Measurements from ENCODE around the gene KLHDC3. TPM values are rescaled to one million over a fixed set of nuclear protein-coding genes. Genes with fewer than 3 reads are reported as not detected.

The KLHDC3 gene
- total and polyA plus RNA-seq, 2 donors (not counting 1 experiment from before 2014, with no cell fraction given): 47.4 to 50.7 TPM

GRCh38 chr6:42984924-42985475, 29.0 kb upstream of the KLHDC3 start:
- ChIA-PET CTCF (interaction anchor here (0.6 to 1.8 kb wide), 4 partner anchors 52 to 357 kb away, joined by 3 to 8 read pairs (median 4); partner anchors contain the start of gene CNPY3), POLR2A (interaction anchor here (0.9 to 2.2 kb wide), 6 partner anchors 14 to 189 kb away, joined by 3 to 36 read pairs (median 3); partner anchors contain the start of genes CNPY3, KLHDC3, MEA1 and RPL7L1)
- DNase-seq (peak; percentile 40), ATAC-seq (ENCODE audit: low read depth) (no peak)
- Histone ChIP-seq H3K79me2 (ENCODE audit: control insufficient read depth, insufficient read depth, low read length) (peaks cover 62% of the 10 kb centered on the region), H3K4me2 (replicated peaks; ENCODE audit: low read depth, low read length, poor library complexity, severe bottlenecking) (peak overlapping the region; percentile 79), H4K20me1 (ENCODE audit: control insufficient read depth, insufficient read depth, low read length, poor library complexity, severe bottlenecking) (no peaks in the 10 kb centered on the region), H2AFZ (ENCODE audit: insufficient read depth, low read depth, low read length, poor library complexity, severe bottlenecking) (peak overlapping the region; percentile 88), H3K27me3 (replicated peaks in 1 of 4; ENCODE audit: control extremely low read depth in 1 of 4, control insufficient read depth in 3 of 4, insufficient read depth in 4 of 4, low read length in 3 of 4) (no peaks in the 10 kb centered on the region), H3K9me3 (ENCODE audit: control extremely low read depth in 1 of 3, control insufficient read depth in 2 of 3, insufficient read depth in 1 of 3, low read length in 2 of 3) (no peaks in the 10 kb centered on the region), H3K4me1 (ENCODE audit: control insufficient read depth in 2 of 2, insufficient read depth in 2 of 2, low read length in 2 of 2) (peaks cover 12 to 22% of the 10 kb centered on the region in 2 donors), H3K9ac (ENCODE audit: low read length) (peak overlapping the region; percentile 93), H3K36me3 (replicated peaks in 1 of 2; ENCODE audit: control extremely low read depth in 1 of 2, control insufficient read depth in 1 of 2, extremely low read depth in 1 of 2, insufficient read depth in 2 of 2, low read length in 1 of 2) (peaks cover 0 to 19% of the 10 kb centered on the region in 2 experiments), H3K4me3 (ENCODE audit: control extremely low read depth in 1 of 5, extremely low read depth in 1 of 5, insufficient read depth in 1 of 5, low read depth in 2 of 5, low read length in 4 of 5) (peak overlapping the region; percentile 25 to 96 (median 91)), H3K27ac (ENCODE audit: low read length in 2 of 2) (peak overlapping the region; percentile 46 to 82)
- peak overlapping the region; percentile 82 for H3K27ac Mint-ChIP-seq
- peak overlapping the region; percentile 89 for H3K4me3 Mint-ChIP-seq
- peaks cover 42% of the 10 kb centered on the region for H3K4me1 Mint-ChIP-seq
- TF ChIP-seq CTCF (IDR thresholded peaks at IDR 0.05): no peak
- no peak for TF ChIP-seq EZH2 (IDR thresholded peaks at IDR 0.05; ENCODE audit: borderline replicate concordance, insufficient read depth, low read depth, low read length, poor library complexity, severe bottlenecking)
- intact Hi-C loops (cut with micrococcal nuclease): loop anchor here (1.0 kb wide), 3 partner anchors 29 to 186 kb away; partner anchors contain the start of genes CNPY3, KLHDC3 and SRF
- WGBS (ENCODE audit: insufficient coverage): 12% methylated on average over 13 of the region's 13 CpGs
- H3K9me3 Mint-ChIP-seq (ENCODE audit: insufficient read depth): no peaks in the 10 kb centered on the region
- no peaks in the 10 kb centered on the region for H3K27me3 Mint-ChIP-seq
